Embryonic facial prominence (tissue), 1 donor: ENCODE measurements around the gene MOGAT3.

Source experiments
- DNase-seq: peaks from one replicate; pipeline ENCODE4 v3.0.0-alpha.2; 2016; ENCODE audit errors: extremely low spot score

The MOGAT3 gene

GRCh38 chr7:101234636-101235035, 33.8 kb upstream of the MOGAT3 start:
- DNase-seq: no peak

GRCh38 chr7:101233907-101234547, 33.2 kb upstream of the MOGAT3 start:
- no peak for DNase-seq

- DNase-seq: no peak
Observed at GRCh38 chr7:101232141-101232850, 31.5 kb upstream of the MOGAT3 start.

DNA sequence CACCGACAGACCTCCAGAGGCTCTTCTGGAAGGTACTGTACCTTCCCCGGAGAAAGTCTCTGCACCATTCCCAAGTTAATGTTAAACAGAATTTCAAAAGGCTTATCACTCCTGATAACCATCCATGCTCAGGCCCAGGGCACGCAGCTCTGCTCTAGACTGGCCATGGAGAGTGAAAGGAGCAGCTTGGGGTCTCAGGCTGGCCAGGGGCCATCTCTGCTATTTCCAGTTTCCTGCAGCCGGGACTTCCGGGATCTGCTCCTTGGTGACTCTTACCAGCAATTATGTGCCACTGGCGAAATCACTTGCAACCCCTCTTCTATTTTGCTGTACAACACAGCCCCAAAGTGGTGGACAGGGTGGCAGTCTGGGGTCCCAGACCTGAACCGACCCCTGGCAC, 30.8 kb upstream of the MOGAT3 start:
- DNase-seq: no peak

DNA sequence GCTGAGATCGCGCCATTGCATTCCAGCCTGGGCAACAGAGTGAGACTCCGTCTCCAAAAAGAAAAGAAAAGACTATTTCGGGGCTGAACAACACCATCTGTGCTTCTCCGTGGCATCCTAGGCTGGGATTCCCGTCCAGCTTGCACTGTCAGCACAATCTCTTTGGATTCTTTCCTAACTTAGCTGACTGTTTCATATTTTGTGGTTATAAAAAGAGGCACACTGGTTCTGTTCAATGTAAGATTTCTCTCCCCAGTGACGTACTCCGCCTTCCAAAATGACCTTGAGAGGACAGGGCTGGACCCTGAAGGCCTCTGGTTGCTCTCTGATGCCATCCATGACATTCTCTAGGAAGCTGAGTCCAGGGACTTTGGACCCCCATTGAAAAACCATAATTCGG, 25.9 kb upstream of the MOGAT3 start:
- DNase-seq: no peak

GRCh38 chr7:101225650-101226049, 24.8 kb upstream of the MOGAT3 start:
- DNase-seq: no peak

GRCh38 chr7:101223528-101223927, 22.7 kb upstream of the MOGAT3 start:
- no peak for DNase-seq

DNA sequence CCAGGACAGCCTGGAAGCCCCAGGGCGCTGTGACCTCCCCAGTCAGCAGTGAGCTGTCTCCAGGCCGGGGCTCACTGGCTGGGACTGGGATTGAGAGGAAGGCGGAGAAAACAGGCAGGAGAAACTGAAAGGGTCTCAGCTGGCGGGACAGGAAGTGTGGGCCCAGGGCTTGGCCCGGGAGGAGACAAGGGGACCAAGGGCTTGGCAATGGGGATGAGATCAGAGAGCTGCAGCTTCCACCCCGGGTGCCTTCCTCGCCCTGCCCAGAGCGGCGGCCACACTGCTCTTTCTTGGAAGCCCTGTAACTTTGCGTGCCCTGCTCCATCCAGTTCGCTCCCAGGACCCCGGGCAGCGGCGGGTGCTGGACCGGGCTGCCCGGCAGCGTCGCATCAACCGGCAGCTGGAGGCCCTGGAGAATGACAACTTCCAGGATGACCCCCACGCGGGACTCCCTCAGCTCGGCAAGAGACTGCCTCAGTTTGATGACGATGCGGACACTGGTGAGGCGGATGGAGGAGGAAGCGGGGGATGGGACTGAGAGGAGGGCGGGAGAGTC, 21.5 kb upstream of the MOGAT3 start:
- DNase-seq: no peak

DNA sequence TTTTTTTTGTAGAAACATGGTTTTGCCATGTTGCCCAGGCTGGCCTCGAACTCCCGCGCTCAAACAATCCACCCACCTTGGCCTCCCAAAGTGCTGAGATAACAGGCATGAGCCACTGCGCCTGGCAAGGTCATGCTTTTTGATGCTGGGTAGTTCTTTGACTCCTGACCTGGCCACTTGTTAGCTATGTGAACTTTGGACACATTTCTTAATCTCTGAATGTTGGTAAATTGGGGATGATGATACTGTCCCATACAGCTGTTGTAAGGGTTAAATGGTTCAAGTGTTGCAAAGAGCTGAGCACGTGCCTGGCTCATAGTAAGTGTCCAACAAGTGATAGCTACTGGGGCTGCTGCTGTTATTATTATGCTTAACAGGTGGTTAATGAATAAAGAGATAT, 19.5 kb upstream of the MOGAT3 start:
- DNase-seq: no peak

- DNase-seq: no peak
Observed at GRCh38 chr7:101218236-101219125, 17.6 kb upstream of the MOGAT3 start.

DNA sequence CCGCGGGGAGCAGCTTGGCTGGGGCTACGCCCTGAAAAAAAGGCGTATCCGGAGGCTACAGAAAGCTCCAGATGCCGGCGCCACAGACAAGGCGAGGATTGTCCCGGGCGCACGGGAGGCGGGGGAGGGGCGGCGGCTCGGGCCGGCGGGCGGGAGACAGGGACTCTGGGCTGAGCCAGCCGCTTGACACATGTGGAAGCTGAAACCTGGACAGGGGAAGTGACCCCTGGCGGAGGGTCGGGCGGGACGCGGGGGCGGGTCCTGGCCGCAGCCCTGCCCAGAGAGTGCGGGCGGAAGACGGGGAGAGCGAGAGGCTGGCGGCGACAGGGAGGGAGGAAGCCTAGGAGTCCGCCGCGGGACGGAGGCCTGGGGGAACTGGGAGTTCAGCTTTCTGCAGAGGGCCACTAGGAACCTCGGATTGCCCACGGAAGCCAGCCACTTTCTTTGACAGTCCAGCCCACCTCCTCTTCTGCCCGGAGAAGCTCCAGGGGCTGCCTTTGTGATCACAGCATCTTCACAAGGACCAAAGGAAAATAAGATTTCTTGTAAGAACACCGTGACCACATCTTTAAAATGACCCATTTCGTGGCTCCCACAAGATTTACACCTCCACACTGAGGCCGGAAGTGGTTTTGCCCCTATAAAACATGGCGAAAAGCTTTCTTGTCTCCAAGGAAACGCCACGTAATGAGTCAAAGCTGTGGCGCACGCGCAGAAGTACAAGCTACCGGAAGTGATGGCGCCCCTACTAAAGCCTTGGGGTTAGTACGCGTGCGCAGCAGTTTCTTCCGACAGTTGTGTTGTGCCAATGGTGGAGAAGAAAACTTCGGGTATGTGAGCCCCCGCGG, 16.8 kb upstream of the MOGAT3 start, which contains the start of the genes PLOD3 and ZNHIT1:
Gene PLOD3, minus strand, starts transcription at position 194 of the 848 bp plus-strand sequence. CDS start 307 bp downstream, outside the sequence.
Gene ZNHIT1, plus strand, starts transcription at position 778 of the 848 bp plus-strand sequence. Its CDS starts 31 bp downstream, at position 809.
- peak; percentile 98 for DNase-seq

- DNase-seq: no peak
Observed at GRCh38 chr7:101216860-101217387, 16.1 kb upstream of the MOGAT3 start.

DNA sequence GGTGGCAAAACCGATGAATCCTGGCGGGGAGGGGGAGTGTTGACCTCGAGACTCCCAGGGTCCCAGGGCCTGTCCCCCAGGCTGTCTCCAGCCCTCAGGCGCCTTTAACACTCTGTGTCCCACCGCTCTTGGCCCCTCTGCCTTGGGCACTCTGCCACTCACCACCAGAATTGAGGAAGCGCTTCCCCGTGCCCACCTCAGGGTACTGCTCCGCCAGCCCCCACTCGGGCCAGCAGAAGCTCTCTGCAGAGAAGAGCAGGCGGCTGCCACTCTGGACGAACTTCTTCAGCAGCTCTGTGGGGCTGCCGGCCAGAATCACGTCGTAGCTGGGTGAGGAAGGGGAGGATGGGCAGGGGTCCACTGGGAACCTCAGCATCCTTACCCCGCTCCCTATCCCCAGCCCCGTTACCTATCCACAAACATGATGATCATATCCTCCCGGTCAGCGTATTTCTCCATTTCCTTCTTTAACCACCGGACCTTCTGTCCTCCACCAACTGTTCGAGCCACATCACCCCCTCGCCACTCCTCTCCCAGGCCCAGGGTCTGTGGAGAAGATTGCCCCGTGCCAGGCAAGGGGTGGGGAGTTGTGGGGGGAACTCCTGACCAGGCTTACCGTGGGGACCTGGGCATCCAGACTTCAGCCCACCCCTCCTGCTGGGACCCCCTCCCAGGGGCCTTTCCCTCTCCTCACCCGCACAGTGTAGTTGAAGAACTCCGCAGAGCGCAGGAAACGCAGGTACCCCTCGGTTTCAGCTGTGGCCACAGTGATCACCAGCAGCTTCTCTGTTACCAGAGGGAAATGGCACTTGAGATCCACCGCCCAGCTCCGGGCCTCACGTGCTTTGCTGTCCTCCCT, 15.4 kb upstream of the MOGAT3 start:
- DNase-seq: no peak

- DNase-seq: no peak
Observed at GRCh38 chr7:101212014-101212413, 11.2 kb upstream of the MOGAT3 start.

GRCh38 chr7:101211501-101211900, 10.7 kb upstream of the MOGAT3 start:
- no peak for DNase-seq

GRCh38 chr7:101210143-101210542, 9.3 kb upstream of the MOGAT3 start:
- no peak for DNase-seq

DNA sequence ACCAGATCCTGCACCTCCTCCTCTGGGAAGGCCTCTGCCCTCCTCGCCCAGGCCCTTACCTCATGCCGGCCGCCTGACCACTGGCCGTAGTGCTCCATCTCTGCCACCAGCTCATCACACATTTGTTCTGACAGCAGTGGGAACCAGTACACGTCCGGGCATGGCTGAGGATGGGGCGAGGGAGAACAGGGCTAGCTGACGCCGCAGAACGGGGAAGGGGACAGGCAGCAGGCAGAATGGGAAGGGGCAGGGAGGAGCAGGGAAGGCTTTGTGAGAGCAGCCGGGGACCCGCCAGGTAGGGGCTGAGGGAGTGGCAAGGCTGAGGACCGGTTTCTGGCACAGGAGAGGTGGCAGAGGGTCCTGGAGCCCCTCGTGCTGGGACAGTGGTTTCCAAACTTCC, 8.0 kb upstream of the MOGAT3 start:
- no peak for DNase-seq

DNA sequence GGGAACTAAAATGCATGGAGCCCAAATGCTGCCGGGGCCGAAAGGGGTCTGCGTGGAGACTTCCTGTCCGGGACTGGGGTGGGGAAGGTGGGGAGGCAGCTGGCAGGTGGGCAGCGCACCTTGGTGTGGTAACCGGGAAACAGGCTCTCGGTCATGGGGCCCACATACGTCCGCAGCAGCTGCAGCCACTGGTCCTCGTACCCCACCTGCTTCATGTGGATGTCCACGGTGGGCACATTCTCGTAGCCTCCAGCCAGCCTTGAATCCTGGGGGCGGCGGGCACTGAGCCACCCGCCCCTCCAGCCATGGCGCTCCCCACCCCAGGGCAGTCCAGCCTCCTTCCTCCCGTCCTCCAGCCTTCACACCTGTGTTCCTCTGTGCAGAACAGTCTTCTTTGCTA, 6.6 kb upstream of the MOGAT3 start:
- no peak for DNase-seq

DNA sequence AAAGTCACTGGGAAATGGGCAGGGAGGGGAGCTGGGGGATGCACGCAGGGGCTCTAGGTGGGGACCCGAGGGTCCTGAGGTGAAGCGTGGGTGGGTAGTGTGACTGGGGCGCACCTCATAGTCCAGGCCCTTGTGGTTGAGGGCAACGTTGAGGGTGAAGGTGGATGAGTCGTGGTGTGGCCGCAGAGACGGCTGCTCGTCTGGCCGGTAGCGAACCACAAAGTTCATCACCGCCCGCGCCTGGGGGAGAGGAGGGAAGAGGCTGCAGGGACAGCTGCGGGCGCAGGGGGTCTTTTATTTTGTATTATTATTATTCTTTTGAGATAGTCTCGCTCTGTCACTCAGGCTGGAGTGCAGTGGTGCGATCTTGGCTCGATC, 5.8 kb upstream of the MOGAT3 start:
- DNase-seq: no peak
